ENCODE results near the gene KIR3DL2.

DNA sequence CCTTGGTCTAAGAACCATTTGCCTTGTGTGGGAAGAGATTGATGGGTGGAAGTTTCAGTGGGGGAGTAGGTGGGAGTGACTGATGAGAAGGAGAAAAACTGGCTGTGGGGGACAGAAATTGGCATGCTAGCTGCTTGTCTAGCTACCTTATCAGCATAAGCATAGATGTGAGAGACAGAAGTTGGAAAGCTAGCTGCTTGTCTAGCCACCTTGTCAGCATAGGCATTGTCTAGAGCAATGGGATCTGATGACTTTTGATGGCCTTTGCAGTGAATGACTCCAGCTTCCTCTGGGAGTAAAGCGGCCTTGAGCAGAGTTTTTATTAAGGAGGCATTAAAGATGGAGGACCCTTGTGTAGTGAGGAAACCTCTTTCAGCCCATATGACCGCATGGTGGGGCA is 45.8 kb downstream of the KIR3DL2 start:
- TF ChIP-seq POLR2A (IDR thresholded peaks at IDR 0.05; ENCODE audit: low read length) (no peak), GATA1 (IDR thresholded peaks at IDR 0.05; ENCODE audit: low read depth, low read length) (no peak)

Measured in erythroblast (primary cell).